Neural cell (in vitro differentiated cells): ENCODE data around the gene IYD. TPM values are rescaled to one million over a fixed set of nuclear protein-coding genes. Genes with fewer than 3 reads are reported as not detected.

Experiments
- H2AFZ ChIP-seq: fragments of 200-600, 300-800 bp; sonication (generic), shearing (Covaris generic); 2 replicates; pipeline ENCODE4 v1.6.0; 2014; ENCODE audit warnings: low read depth, mild to moderate bottlenecking, antibody characterized with exemption, low read length, moderate library complexity
- H3F3A ChIP-seq: fragments of 200-600 bp; shearing (Covaris generic); 2 replicates; pipeline ENCODE4 v1.6.1; 2016; ENCODE audit warnings: mild to moderate bottlenecking, moderate library complexity, mixed read lengths, antibody characterized with exemption, low read length; ENCODE audit not compliant: insufficient read depth, poor library complexity, severe bottlenecking
- H3K27ac ChIP-seq: fragments of 200-600, 300-800 bp; sonication (generic), shearing (Covaris generic); 2 replicates; pipeline ENCODE4 v1.5.1; 2014; ENCODE audit warnings: mild to moderate bottlenecking, low read length, moderate library complexity
- H3K27me3 ChIP-seq: fragments of 300-800, 200-600 bp; sonication (generic), shearing (Covaris generic); 2 replicates; pipeline ENCODE4 v1.6.0; 2014; ENCODE audit warnings: mild to moderate bottlenecking, low read depth, low read length, moderate library complexity; ENCODE audit not compliant: insufficient read depth
- H3K36me3 ChIP-seq: fragments of 300-800, 200-600 bp; sonication (generic), shearing (Covaris generic); 2 replicates; pipeline ENCODE4 v1.5.1; 2014; ENCODE audit warnings: mild to moderate bottlenecking, antibody characterized with exemption, low read length, moderate library complexity; ENCODE audit not compliant: insufficient read depth
- H3K4me2 ChIP-seq: fragments of 300-800, 200-600 bp; sonication (generic), shearing (Covaris generic); 2 replicates; pipeline ENCODE4 v1.6.0; 2014; ENCODE audit warnings: mild to moderate bottlenecking, low read length
- H3K4me3 ChIP-seq: fragments of 300-800, 200-600 bp; sonication (generic), shearing (Covaris generic); 2 replicates; pipeline ENCODE4 v1.5.1; 2014; ENCODE audit warnings: mild to moderate bottlenecking, low read length, moderate library complexity
- H3K79me2 ChIP-seq: fragments of 200-600 bp; shearing (Covaris generic); replicated peaks from 2 replicates; pipeline ENCODE4 v1.6.0; 2014; ENCODE audit warnings: mild to moderate bottlenecking, low read length, moderate library complexity; ENCODE audit not compliant: insufficient read depth
- H3K9ac ChIP-seq: fragments of 300-800, 200-600 bp; sonication (generic), shearing (Covaris generic); 2 replicates; pipeline ENCODE4 v1.6.1; 2016; ENCODE audit warnings: mild to moderate bottlenecking, low read length, mixed read lengths
- H3K9me2 ChIP-seq: fragments of 200-600 bp; shearing (Covaris generic); 2 replicates; pipeline ENCODE4 v1.6.1; 2016; ENCODE audit warnings: mild to moderate bottlenecking, low read length, mixed read lengths; ENCODE audit not compliant: insufficient read depth
- H3K9me3 ChIP-seq: fragments of 200-600, 300-800 bp; sonication (generic), shearing (Covaris generic); 2 replicates; pipeline ENCODE4 v1.6.1; 2016; ENCODE audit warnings: mild to moderate bottlenecking, mixed run types, low read length, moderate library complexity, mixed read lengths
- H4K20me1 ChIP-seq: fragments of 200-600 bp; shearing (Covaris generic); 2 replicates; pipeline ENCODE4 v1.6.1; 2016; ENCODE audit warnings: mild to moderate bottlenecking, mixed run types; ENCODE audit not compliant: insufficient read depth
- CTCF ChIP-seq: fragments of 450-650 bp; IDR thresholded peaks from 2 replicates; pipeline ENCODE4 v1.5.1; 2014; ENCODE audit warnings: antibody characterized with exemption, mild to moderate bottlenecking, moderate library complexity; ENCODE audit not compliant: poor library complexity, severe bottlenecking
- EP300 ChIP-seq: fragments of 450-650 bp; conservative IDR thresholded peaks from 2 replicates; pipeline ENCODE4 v1.6.1; 2014; ENCODE audit warnings: antibody characterized with exemption, mild to moderate bottlenecking, moderate library complexity; ENCODE audit not compliant: poor library complexity, severe bottlenecking
- EZH2 ChIP-seq: fragments of 200-600, 300-800 bp; shearing (Covaris generic), sonication (generic); IDR thresholded peaks from 2 replicates; pipeline ENCODE4 v1.6.1; 2014; ENCODE audit warnings: antibody characterized with exemption, low read length, borderline replicate concordance, mild to moderate bottlenecking; ENCODE audit not compliant: insufficient read depth, poor library complexity, severe bottlenecking
- MXI1 ChIP-seq: fragments of 450-650 bp; conservative IDR thresholded peaks from 2 replicates; pipeline ENCODE4 v1.6.1; 2014; ENCODE audit warnings: antibody characterized with exemption, mild to moderate bottlenecking; ENCODE audit not compliant: poor library complexity, severe bottlenecking
- POLR2AphosphoS5 ChIP-seq: IDR thresholded peaks from 2 replicates; pipeline ENCODE4 v1.6.1; 2012
- RAD21 ChIP-seq: fragments of 450-650 bp; conservative IDR thresholded peaks from 2 replicates; pipeline ENCODE4 v1.6.1; 2014; ENCODE audit warnings: antibody characterized with exemption, mild to moderate bottlenecking, moderate library complexity
- SMC3 ChIP-seq: fragments of 450-650 bp; conservative IDR thresholded peaks from 2 replicates; pipeline ENCODE4 v1.6.1; 2014; ENCODE audit warnings: antibody characterized with exemption, mild to moderate bottlenecking, moderate library complexity; ENCODE audit not compliant: poor library complexity
- TAF1 ChIP-seq: IDR thresholded peaks from 2 replicates; pipeline ENCODE4 v1.6.1; 2012; ENCODE audit warnings: low read depth
- polyA plus RNA-seq: library from polyadenylated mRNA; depleted of rRNA; stranded (reverse); fragments of >200 nt; gene quantifications from 2 replicates; pipeline ENCODE4 v1.2.3, GENCODE V29; 2014
- TF ChIP-seq, protein P1 (sequence below): IDR thresholded peaks from 2 replicates; pipeline ENCODE4 v1.6.1; 2012; ENCODE audit warnings: borderline replicate concordance

IYD gene
- polyA plus RNA-seq, 1 donor from 2014 or later = not detected

DNA sequence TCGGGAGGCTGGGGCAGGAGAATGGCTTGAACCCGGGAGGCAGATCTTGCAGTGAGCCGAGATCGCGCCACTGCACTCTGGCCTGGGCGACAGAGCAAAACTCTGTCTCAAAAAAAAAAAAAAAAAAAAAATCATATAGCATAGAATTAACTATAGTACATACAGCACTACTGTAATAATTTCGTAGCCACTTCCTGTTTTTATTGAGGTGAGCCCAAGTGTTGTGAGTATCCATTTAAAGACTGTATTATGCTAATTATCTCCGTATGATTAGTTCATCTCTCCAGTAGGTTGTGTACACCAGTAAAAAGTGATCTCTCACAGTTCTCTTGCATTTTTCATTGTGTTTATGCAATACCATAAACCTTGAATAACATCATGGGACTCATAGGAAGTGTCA, 70.6 kb downstream of the IYD start:
- H3K4me3 ChIP-seq = no peak overlapping the region
- no peak overlapping the region for H3K4me2 ChIP-seq
- H3K9ac ChIP-seq = no peak overlapping the region
- no peak for TF ChIP-seq MXI1
- no peak for TF ChIP-seq EZH2
- no peak for TF ChIP-seq CTCF
- TF ChIP-seq EP300 = no peak
- no peak for TF ChIP-seq TAF1
- TF ChIP-seq POLR2AphosphoS5 = no peak
- no peak for TF ChIP-seq RAD21
- TF ChIP-seq, protein P1, sequence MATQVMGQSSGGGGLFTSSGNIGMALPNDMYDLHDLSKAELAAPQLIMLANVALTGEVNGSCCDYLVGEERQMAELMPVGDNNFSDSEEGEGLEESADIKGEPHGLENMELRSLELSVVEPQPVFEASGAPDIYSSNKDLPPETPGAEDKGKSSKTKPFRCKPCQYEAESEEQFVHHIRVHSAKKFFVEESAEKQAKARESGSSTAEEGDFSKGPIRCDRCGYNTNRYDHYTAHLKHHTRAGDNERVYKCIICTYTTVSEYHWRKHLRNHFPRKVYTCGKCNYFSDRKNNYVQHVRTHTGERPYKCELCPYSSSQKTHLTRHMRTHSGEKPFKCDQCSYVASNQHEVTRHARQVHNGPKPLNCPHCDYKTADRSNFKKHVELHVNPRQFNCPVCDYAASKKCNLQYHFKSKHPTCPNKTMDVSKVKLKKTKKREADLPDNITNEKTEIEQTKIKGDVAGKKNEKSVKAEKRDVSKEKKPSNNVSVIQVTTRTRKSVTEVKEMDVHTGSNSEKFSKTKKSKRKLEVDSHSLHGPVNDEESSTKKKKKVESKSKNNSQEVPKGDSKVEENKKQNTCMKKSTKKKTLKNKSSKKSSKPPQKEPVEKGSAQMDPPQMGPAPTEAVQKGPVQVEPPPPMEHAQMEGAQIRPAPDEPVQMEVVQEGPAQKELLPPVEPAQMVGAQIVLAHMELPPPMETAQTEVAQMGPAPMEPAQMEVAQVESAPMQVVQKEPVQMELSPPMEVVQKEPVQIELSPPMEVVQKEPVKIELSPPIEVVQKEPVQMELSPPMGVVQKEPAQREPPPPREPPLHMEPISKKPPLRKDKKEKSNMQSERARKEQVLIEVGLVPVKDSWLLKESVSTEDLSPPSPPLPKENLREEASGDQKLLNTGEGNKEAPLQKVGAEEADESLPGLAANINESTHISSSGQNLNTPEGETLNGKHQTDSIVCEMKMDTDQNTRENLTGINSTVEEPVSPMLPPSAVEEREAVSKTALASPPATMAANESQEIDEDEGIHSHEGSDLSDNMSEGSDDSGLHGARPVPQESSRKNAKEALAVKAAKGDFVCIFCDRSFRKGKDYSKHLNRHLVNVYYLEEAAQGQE = no peak
- TF ChIP-seq SMC3 = no peak
- no peaks in the 10 kb centered on the region for H4K20me1 ChIP-seq
- no peaks in the 10 kb centered on the region for H3K9me2 ChIP-seq
- H3K9me3 ChIP-seq = peaks cover 3% of the 10 kb centered on the region
- no peak overlapping the region for H2AFZ ChIP-seq
- H3K27me3 ChIP-seq = no peaks in the 10 kb centered on the region
- no peak overlapping the region for H3K27ac ChIP-seq
- no peaks in the 10 kb centered on the region for H3F3A ChIP-seq
- no peaks in the 10 kb centered on the region for H3K36me3 ChIP-seq
- H3K79me2 ChIP-seq = no peaks in the 10 kb centered on the region

GRCh38 chr6:150443621-150444020, 74.8 kb downstream of the IYD start:
- Histone ChIP-seq H3K9ac (no peak overlapping the region), H3F3A (no peaks in the 10 kb centered on the region), H4K20me1 (no peaks in the 10 kb centered on the region), H3K4me3 (no peak overlapping the region), H3K79me2 (no peaks in the 10 kb centered on the region), H3K27me3 (no peaks in the 10 kb centered on the region), H2AFZ (no peak overlapping the region), H3K9me3 (peaks cover 3% of the 10 kb centered on the region), H3K4me2 (no peak overlapping the region), H3K36me3 (no peaks in the 10 kb centered on the region), H3K9me2 (no peaks in the 10 kb centered on the region), H3K27ac (no peak overlapping the region)
- TF ChIP-seq SMC3 = no peak
- no peak for TF ChIP-seq EP300
- TF ChIP-seq, protein P1 = no peak
- TF ChIP-seq RAD21 = no peak
- no peak for TF ChIP-seq TAF1
- TF ChIP-seq MXI1 = no peak
